HG03196 (cell line): Measurements from ENCODE around the gene ZFTA.
"Not testable (repeated sequence)": the region's sequence is repeated elsewhere in the genome, so short reads cannot be mapped to it uniquely, and the experiment has no call there.

ENCODE experiments used
- ATAC-seq: cut with Tn5 transposase; IDR thresholded peaks from one replicate; pipeline ENCODE4 v1.9.1; 2021; ENCODE audit not compliant: unreplicated experiment

Gene ZFTA

GRCh38 chr11:63779039-63779438 is 10.5 kb upstream of the ZFTA start:
- no peak for ATAC-seq

DNA sequence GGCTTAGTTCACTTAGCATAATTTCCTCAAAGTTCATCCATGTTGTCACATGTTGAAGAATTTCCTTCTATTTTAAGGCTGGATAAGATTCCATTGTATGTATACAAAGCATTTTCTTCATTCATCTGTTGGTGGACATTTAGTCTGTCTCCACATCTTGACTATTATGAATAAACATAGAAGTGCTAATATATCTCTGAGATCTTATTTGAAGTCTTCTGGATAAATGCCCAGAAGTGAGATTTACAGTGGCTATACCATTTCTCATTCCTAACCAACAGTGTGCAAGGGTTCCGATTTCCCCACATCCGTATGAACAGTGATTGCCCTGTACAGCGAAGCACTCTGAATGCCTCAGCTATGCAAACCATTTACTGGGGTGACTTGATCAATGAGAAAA is 6.6 kb upstream of the ZFTA start:
- ATAC-seq = no peak

DNA sequence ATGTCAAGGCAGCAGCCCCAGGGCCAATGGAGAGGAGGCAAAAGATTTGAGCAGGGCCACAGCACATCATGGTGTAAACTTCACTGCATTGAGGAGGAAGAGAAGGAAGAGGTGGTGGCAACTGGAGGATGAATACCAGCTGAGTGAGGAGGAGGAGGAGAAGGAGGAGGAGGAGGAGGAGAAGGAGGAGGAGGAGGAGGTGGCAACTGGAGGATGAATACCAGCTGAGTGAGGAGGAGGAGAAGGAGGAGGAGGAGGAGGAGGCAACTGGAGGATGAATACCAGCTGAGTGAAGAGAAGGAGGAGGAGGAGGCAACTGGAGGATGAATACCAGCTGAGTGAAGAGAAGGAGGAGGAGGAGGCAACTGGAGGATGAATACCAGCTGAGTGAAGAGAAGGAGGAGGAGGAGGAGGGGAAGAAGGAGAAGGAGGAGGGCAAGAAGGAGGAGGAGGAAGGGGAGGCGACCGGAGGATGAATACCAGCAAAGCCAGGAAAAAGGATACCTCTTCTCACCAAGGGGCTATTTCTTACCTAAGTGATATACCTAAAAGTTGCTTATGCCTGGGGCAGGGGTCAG is 3.3 kb upstream of the ZFTA start:
- not testable (repeated sequence) for ATAC-seq

DNA sequence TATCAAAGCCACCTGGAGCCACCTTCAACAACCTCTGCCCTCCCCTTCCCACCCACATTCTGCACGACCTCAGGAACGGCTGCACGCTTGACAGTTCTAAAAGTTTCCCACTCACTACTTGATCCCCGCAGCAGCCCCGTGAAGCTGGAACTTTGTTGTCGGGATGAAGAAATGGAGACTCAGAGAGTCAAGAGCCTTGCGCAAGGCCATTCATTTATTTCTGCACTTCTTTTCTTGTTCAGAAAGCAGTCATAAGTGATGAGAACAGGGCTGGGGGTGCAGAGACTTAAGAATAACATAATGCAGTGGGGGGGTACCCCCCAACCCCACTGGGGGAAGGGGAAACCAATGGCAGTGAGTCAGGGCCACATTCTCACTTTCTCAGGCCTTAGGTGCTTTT is 2.2 kb upstream of the ZFTA start:
- ATAC-seq = no peak

DNA sequence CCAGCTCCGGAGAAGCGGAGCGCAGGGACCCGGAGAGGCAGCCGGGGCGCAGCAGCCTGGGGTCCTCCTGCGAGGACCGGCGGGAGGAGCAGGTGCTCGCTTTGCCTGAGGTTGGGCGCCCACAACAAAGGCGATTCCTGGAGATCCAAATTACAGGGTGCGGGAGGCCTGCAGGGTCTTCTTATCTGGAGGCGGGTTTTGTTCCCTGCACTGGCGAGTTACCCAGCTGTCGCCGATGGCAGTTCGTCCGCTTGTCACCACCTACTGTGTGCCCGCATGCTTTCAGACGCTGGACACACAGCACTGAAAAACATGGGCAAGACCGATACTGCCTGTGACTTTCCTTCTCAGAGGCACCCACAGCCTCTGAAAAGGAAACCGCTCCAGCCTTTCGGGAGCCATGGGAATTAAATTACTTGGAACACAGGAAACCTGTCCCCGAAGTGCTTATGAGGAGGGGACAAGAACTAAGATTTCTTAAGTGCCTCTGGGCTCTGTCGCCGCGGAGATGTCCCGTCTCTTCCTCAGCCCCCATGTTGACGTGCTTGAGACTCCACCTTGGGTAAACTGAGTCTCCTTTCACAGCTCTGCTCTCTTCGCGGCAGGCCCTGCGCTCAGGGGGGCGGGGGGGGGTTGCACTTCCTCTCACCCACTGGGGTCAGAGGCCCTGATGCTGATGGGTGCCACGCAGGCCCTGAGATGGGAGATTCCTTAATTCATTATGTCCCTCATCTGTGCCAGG is 1.3 kb upstream of the ZFTA start:
- no peak for ATAC-seq

DNA sequence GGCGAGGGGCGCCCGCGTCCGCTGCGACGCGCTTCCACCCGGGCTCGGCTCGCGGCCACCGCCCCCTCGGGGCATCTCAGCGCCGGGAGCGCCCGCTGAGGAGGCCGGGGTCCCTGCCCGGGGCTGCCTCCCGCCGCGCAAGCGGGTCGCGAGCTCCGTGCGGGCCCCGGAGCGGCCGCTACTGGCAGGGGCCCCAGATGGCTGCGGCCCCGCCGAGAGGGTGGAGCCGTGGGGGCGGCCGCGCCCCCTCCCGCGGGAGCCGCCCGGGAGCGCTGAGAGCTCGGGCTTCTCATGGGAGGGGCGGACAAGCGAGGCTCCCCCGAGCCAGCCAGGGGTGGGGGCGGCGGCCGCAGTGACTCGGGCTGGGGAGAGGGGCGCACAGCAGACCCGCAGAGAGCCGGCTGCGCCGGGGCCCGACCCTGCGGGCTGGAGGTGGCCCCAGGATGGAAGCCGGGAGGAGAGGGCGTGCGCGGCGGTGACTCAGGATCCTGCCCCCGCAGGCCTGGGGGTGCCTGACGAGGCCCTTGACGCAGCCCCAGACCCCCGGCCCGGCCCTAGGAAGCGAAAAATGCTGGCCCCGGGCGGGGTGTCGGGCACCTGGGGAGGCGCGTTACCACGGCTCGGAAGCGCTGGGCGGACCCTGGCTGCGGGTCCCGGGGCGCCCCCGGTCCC is 603 bp upstream of the ZFTA start:
- no peak for ATAC-seq

DNA sequence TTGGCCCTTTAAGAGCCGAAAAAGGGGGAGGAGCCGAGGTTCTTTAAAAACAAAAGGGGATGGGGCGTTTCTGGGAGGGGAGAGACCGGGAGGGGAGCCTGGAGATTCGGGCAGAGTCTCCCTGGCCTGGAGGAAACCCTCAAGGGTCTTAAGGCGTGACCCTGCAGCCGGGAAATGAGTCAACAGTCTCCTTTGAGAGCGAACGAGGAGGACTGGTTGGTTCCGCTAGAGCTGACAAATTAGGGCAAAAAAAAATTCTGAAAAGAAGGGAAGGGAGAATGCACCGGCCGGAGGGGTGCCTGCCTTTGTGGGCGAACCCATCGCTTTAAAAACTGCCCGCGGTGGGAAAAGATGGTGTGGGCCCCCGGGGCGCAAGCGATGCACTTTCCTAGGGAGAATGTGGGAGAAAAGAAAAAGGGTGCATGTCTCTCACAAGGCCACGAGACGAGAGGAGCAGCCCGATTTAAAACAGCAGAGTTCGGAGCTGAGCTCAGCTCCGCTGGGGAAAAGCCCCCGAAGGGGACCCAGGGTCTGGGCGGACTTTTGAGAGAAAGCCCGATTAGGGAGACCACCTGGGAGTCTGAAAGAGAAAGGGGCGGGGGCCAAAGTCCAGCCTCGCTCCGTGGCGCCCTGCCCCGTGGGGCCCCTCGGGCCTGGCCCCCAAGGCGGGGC is 874 bp downstream of the ZFTA start:
- ATAC-seq = no peak

DNA sequence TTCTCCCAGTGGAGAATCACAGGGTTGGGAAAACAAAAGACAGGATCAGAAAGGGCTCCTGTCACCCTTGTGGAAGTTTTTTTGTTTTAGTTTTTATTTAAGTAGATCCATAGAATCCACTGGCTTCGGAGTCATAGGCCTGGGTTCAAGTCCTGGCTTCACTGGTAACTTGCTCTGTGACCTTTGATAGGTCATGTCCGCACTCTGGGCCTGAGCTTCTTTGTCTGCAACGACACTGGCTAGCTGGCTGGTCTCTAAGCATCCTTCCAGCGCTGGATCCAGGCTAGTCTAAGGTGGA is 1.4 kb downstream of the ZFTA start:
- ATAC-seq = no peak

GRCh38 chr11:63766531-63767235 is 1.9 kb downstream of the ZFTA start:
- ATAC-seq = no peak

GRCh38 chr11:63765688-63766241 is 2.8 kb downstream of the ZFTA start:
- no peak for ATAC-seq

DNA sequence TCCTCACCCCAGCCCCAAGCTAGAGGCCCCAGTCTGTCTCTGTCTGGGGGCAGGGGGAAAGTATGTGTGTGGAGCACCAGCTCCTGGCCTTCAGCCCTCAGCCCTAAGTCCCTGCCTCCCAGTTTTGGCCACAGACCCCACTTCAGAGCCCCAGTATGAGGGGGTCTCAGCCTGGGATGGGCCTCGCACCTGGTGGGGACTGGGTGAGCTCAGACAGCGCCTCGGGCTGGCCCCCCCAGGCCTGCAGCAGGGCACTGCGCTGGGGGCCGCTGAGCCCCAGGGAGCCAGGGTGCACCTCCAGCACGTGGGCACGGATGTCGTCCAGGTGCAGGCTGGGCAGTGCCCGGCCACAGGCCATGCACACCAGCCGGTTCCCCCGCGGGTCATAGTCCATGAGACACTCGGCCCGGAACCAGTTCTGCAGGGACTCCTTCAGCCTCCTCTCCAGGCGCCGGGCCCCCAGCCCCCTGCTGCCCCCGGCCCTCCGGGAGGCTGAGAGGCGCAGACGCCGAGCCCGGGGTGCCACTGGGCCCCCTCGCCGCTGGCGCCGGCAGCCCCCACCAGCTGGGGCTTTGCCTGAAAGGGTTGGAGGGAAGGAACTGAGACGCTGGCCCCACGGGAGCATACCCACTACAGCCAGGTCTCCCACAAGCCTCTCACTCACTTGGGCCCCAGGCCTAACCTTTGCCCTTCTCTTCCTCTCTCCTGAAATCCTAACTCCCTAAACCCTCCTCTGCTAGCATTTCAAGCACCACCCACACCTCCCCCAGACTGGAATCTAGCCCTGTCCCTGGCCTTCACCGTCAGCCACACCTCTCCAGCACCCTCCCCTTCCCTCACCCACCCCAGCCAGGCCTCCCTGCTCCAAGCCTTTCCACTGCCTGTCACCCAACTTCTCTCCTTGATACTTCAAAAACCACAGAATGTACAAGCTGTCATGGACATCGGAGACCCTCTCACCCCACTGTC is 3.6 kb downstream of the ZFTA start:
- ATAC-seq = no peak

- ATAC-seq = no peak
These were observed 4.3 kb downstream of the ZFTA start for GRCh38 chr11:63764340-63764678.

- ATAC-seq = no peak
These were observed 4.9 kb downstream of the ZFTA start for GRCh38 chr11:63763496-63764339.

DNA sequence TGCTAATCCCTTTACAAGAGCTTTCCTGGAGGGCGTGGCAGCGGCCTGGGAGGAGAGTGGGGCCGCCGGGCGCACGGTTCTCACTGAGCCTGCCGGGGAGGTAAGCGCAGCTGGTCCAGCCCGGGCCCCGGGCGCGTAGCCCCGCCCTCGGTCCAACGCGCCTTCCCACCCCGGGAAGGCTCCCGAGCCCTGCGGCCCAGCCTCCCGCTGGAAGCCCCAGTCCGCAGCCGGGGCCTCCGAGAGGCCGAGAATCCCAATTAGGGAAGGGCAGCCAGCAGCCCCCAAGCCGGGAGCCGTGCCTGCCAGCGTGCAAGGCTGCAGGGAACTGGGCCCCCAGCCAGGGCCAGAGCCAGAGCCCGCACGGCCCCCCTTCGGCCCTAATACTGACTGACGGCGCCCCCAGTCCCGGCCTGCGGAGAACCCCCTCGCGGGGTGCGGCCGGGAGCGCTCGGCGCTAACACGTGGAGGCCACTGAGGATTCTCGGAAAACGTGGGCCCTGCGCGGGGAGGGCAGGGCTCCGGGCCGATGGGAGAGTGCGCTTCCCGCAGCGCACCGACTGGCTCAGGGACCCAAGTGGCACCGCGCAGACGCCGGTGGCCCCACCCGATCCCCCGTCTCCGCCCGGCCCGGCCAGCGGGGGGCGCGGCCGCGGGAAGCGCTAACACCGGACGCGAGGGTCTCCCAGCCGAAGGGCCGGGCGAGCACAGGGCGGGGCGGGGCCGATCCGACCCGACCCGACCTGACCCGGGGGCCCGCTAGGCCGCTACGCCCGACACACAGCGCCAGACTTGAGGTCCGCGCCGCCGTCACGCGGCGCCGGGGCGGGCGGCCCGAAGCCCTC is 5.7 kb downstream of the ZFTA start:
- no peak for ATAC-seq

- ATAC-seq = no peak
These were observed 6.5 kb downstream of the ZFTA start for GRCh38 chr11:63761931-63762653.

- no peak for ATAC-seq
These were observed 7.4 kb downstream of the ZFTA start for GRCh38 chr11:63761188-63761587.

DNA sequence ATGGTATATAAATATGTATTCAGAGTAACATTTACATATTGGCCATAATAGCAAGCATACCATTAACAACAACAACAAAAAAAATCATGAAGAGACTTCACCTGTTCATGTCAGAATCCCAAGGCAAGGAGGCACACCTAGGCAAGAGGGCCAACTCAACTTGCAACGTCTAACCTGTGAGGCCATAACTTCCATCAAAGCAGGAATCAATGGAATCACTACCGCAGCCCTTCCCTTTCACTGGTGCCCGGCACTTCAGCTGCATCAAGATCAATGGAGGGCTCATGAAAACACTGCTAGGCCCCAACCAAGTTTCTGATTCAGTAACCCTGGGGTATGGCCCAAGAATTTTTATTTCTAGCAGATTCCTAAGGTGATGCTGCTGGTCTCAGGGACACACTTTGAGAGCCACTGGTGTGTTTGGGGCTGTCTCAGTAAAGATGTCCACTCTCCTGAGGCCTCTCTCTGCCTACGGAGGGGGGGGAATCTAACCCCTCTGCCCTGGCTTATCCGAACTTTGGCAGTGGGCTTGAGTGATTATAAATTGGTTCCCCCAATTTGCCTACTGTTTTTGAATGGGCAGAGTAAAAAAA is 8.0 kb downstream of the ZFTA start:
- ATAC-seq = no peak
